ENCODE results near the gene AVL9.
A peak's percentile ranks its signal among the peaks of the same experiment; 100 is the strongest.
"Not testable (repeated sequence)": the region's sequence is repeated elsewhere in the genome, so short reads cannot be mapped to it uniquely, and the experiment has no call there.

AVL9 gene

DNA sequence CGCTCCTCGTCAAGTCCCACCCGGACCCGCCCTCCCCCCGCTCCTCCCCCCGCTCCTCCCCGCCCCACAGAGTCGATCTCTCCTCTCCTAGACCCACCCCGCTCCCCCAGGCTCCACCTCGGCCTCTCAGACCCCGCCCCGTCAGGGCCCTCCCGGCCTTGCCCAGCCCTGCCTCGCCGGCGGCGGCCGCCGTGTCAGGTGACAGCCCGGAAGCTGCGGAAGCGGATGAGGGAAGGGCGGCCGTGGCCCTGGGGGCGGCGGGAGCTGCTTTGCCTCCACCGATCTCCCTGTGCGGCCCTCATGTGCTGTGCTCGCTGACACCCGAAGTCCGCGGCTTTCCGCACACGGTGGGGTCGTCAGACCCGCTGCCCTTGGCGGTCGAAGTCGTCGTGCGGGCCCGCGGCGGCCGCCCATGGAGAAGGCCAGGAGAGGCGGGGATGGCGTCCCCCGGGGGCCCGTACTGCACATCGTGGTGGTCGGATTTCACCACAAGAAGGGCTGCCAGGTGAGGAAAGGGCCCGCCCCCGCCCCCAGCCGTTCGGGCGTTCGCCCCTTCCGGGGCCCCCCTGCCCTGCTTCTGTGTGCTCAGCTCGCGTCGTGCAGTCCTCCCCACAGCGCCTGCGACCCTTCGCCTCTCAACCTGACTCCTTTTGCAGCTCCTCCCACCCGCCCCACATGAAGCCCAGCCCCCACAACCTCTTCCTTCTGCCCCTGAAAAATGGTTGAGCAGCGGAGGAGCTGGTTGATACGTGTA is at the start of gene AVL9:
AVL9 (plus strand) TSS at position 192 of the 754 bp plus-strand sequence; CDS start at position 413, 221 bp downstream.
- DNase-seq (ENCODE audit: low spot score), result peak; percentile 98

DNA sequence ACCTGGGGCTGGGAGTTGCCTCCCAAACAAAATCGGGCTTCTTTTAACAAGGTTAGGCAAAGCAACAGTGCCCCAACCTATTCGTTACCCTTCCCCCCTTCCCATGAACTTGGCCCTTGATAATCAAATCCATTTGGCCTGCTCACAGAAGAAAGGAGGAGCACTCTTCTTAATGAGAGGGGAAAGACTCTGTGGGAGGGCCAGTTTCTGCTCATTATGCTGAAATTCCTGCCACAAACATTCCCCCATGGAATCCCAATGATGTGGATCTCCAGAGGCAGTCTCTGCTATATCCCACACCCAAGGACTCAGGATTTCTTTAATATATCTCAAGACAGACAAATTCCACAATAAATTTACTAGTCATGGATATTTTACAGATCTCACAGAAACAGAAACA is 48.1 kb upstream of the AVL9 start:
- no peak for DNase-seq (ENCODE audit: low spot score)

DNA sequence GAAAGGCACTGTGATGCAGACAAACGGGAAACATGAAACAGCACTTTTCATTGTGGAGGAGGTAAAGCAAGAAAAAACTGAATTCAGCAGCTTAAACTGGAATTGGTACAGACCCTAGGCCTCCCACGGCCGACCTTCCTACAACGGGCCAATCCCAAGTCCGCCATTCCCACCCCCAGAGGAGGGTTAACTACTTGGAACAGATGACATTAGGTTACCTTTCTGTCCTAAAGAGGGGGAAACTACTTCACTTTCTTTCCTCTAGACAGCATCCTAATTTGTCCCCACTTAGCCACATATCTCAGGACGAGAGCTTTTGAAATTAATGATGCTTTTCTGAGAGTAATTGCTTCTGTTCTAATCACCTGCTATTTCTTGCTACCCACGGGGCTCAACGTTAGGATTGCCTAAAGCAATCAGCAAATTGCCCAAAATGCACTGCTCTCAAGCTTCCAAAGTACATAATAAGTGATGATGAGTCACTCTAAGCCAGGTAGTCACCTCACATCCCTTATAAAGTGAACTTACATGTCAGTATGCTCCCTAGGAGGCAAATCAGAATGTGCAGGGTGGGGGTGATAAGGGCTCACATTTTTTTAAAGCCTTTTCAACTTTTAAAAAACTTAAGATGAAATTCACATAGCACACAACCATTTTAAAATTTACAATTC is 41.8 kb upstream of the AVL9 start:
- DNase-seq (ENCODE audit: low spot score), result no peak

DNA sequence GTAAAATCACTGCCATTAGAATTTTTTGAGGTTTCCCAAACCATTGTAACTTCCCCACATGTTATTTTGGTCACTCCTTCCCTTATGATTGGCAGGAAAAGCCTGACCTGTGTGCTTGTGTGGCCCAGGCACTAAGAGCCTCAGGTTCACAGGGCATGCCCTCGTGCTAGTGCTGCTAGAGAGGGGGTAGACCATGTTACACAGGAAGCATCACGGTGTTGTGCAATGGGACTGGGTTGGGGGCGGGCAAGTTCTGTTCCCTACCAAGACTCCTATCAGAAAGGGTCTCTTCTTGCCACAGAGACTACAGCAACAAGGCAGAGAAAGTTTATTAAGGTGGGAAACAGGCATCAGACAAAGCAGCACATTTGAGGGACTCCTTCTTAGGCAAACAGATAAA is 37.3 kb upstream of the AVL9 start:
- no peak for DNase-seq (ENCODE audit: low spot score)

DNA sequence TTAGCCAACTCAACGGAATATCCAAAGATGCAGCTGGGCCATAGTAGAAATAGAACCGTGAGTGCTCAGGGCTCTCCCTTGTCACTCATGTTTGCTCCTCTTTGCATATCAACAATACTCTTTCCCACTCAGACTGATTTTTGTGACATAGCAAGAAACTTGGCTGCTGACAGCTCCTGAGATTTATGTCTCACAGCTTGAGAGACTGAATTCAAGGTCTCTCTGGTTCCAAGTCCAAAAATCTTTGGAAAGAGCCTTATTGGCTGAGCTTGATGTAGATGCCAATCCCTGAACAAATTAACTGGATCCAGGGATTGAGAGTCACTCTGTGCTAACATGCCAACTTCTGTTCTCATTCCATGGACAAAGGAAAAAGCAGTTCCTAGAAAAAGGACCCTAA is 35.5 kb upstream of the AVL9 start:
- no peak for DNase-seq (ENCODE audit: low spot score)

DNA sequence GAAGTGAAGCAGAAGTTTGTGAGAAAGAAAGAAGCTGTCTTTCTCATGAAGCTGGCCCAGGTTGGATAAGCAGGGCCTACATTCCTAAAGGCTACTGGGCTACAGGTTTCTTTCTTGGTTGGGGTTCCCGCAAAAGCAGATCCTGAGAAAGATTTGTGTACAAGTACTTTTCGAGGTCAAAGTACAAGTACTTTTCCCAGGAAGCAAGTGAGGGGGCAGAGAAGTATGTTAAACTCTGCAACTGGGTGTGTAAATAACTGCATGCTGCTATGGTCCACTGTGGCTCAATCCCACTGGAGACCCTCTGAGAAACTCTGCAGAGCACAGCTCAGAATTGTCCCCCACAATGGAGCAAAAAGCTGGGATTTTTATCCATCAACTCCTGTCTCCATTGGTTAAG is 33.8 kb upstream of the AVL9 start:
- DNase-seq (ENCODE audit: low spot score), result no peak

DNA sequence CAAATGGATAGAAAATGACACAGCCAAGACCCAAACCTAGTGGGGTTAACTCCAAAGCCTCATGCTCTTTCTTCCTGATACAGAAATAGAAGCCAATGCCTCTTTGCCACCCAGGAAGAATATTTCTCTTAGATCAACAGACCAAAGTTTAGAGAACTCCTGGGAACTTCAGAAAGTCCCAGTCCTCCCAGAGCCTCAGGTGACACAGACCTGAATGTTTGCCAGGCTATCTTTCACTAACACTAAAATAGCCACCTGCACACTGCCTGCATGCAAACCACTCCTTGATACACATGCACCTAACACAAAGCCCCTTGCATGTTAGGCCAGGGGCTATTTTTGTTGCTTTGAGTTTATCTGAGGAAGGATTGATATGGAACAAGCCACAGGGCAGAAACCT is 32.8 kb upstream of the AVL9 start:
- DNase-seq (ENCODE audit: low spot score), result no peak

DNA sequence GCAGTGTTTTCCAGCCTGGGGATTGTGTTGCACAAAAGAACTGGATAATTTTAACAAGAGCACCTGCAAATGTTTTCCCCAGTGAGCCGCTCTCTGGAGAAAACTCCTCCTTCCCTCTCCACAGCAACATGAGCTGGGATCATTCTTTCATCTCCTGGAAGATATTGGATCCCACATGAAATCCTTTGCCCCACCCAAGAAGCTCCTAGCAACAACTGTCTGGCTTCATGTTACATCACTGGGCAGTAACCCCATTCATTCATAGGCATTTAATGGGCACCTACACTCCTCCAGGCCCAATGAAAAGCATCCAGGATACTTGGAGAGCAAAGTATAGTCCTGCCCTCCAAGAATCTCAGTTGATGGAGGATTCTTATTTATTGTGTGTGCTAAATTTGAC is 32.3 kb upstream of the AVL9 start:
- no peak for DNase-seq (ENCODE audit: low spot score)

DNA sequence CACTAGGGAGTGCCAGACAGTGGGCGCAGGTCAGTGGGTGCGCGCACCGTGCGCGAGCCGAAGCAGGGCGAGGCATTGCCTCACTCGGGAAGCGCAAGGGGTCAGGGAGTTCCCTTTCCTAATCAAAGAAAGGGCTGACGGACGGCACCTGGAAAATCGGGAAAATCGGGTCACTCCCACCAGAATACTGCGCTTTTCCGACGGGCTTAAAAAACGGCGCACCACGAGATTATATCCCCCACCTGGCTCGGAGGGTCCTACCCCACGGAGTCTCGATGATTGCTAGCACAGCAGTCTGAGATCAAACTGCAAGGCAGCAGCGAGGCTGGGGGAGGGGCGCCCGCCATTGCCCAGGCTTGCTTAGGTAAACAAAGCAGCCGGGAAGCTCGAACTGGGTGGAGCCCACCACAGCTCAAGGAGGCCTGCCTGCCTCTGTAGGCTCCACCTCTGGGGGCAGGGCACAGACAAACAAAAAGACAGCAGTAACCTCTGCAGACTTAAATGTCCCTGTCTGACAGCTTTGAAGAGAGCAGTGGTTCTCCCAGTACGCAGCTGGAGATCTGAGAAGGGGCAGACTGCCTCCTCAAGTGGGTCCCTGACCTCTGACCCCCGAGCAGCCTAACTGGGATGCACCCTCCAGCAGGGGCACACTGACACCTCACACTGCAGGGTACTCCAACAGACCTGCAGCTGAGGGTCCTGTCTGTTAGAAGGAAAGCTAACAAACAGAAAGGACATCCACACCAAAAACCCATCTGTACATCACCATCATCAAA is 30.5 kb upstream of the AVL9 start:
- DNase-seq (ENCODE audit: low spot score), result not testable (repeated sequence)

DNA sequence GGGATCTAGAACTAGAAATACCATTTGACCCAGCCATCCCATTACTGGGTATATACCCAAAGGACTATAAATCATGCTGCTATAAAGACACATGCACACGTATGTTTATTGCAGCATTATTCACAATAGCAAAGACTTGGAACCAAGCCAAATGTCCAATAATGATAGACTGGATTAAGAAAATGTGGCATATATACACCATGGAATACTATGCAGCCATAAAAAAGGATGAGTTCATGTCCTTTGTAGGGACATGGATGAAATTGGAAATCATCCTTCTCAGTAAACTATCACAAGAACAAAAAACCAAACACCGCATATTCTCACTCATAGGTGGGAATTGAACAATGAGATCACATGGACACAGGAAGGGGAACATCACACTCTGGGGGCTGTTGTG is 25.3 kb upstream of the AVL9 start:
- DNase-seq (ENCODE audit: low spot score), result not testable (repeated sequence)

DNA sequence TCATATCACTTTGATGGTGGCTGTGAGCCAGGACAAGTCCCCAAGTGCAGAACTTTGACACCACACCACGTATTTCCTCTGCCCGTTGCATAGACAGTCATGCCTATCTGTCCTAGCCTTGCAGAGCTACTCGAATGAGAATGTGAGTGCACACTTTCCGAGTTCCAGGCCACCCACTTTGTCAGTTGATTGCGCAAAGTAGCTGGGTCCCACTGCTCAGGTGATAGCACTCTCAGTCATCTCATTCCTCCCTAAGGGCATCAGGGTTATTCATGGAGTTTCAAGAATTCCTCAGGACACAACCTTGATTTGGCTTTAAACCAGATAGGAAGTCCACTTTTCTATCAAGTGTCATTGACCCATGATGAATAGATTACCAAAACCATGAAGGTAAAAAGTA is 24.4 kb upstream of the AVL9 start:
- DNase-seq (ENCODE audit: low spot score), result no peak

DNA sequence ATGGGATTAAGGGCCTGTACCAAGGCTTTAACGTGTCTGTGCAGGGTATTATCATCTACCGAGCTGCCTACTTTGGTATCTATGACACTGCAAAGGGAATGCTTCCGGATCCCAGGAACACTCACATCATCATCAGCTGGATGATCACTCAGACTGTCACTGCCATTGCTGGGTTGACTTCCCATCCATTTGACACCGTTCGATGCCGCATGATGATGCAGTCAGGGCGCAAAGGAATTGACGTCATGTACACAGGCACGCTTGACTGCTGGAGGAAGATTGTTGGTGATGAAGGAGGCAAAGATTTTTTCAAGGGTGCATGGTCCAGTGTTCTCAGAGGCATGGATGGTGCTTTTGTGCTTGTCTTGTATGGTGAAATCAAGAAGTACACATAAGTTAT is 23.3 kb upstream of the AVL9 start:
- DNase-seq (ENCODE audit: low spot score), result no peak

DNA sequence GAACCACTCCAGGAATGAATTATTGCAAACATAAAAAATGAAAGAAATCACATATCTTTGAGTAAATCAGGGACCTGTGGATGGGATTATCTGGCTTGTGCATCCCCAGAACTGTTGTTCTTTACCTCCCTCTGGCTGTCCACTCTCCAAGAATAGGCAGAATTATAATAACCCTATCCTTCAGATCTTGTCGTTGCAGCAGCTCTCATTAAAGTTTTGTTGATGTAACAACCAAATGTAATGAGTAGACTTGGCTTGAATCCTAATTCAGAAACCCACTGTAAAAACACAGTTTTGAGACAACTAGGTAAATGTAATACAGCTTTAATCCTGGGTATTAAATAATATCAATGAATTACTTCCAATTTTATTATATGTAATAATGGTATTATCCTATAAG is 21.3 kb upstream of the AVL9 start:
- no peak for DNase-seq (ENCODE audit: low spot score)

DNA sequence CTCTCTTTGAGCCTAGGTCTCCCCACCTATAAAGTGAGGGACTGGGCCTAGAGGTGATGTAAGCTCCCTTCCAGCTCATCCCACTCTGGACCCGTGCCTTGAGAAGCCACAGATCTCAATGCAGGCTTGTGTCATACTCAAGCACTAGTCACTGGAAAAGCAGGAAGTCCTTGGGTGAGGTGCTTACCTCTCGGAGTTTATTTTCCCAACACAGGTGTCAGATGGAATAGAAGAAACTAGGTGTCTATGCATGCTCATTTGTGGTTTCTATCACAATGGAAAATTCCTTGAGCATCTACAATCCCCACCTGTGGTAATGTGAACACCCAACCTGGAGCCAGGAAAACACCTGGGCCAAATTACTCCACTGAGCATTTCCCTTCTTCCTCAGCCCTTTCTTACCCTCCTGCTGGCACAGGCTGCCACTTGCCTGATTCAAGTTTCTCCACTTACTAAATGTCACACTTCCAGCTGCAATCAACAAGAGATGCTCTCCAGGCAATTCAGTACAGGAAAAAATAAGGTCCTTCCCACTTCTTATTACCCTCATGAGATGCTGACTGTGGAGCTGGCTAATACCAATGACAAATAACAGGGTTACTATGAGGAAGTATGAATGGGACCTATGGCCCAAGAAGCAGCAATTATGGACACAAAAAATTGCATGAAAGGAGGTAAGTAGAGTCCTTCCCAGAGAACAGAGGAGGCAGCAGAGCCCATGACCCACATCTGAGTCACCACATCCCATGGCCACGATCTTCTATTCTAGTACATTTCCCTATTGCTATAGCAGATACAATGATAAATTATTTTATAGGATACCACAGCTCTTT is 18.3 kb upstream of the AVL9 start:
- no peak for DNase-seq (ENCODE audit: low spot score)

DNA sequence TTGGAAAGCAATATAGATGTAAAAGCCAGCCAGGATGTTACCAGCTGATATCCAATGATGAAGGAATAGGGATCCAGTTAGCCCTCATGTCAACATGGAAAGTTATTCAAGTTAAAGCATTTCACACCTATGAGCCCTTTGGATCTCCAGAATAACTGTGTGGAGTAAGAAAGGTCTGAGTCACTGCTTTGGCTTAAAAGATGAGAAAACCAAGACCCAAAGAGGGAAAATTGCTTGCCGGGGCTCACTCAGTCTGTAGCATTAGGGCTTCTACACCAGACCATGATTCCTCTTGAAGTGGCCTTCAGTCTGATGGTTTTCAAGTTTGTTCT is 17.7 kb upstream of the AVL9 start:
- DNase-seq (ENCODE audit: low spot score), result no peak

DNA sequence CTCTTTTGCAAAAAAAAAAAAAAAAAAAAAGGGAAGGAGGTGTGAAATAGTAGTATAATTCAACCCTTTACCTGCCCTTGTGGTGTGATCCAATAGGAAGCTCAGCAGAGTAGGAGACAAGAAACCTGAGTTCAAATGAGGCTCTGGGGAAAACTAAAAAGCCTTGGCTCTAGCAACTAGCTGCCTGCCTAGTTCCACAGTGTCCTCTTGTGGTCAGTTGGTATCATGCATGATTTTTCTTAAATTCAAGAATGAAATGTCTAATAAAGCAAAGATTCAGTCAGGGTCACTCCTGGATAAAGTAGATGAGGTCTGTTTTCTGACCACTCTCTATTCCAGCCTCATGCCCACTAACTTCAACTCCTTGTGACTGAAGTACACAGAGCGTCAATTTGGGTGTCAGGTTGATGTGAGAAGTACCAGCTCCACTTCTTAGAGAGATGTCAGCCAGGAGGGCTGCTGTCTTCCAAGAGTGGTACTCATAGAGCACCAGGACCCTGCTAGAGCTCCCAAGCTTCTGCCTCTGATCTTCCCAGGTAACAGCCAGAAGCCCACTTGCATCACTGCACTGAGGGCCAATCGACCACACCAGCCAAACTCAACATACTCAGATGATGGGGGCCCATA is 15.6 kb upstream of the AVL9 start:
- no peak for DNase-seq (ENCODE audit: low spot score)

DNA sequence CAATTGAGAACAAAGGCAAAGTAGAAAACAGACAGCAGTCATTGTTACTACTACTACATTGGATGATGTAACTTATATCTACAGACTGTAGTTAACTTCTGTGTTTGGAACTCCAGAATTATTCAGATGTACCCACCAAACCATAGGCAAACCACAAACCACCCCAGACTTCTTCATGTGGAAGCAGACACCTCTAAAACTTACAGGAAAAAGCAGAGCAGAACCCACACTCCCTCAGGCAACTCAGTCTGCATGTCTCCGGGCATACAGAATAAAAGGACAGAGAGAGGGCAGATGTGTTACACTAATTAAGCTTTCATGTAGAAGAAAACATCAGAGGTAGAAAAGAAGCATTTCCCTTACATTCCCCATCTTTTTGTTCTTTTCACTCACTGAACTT is 14.1 kb upstream of the AVL9 start:
- DNase-seq (ENCODE audit: low spot score), result no peak

DNA sequence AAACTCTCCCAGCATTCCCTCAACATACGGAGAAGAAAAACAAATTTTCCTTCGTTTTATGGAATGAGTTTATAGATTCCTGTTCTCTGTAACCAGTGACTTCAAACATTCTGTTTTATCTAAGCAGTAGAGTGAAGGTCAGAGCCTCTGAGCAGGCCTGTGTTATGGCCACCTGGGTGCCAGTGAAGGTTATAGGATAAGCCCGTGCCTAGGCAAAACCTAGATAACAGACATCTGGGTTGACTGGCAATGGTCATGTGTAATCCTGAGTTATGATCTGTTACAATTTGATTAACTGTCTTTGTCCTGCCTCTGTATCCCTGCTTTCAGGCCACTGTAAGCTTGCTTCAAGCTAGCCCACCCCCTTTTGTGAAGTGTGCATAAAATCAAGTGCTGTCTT is 13.4 kb upstream of the AVL9 start:
- no peak for DNase-seq (ENCODE audit: low spot score)

DNA sequence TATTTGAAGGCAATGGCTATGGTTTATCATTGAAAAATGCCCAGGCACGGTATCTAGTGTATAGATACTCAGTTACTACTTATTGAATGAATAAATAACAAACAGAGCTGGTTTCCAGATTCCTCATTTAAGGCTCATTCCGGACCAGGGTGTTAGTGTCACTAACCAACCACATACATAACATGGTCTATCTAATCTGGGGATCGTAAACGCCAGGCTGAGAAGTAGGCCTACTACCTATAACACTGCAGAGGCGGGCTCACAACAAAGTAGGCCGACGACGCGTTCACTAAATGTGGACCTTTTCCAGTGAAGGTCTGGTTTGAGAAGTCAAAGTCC is 5.5 kb upstream of the AVL9 start:
- DNase-seq (ENCODE audit: low spot score), result no peak

DNA sequence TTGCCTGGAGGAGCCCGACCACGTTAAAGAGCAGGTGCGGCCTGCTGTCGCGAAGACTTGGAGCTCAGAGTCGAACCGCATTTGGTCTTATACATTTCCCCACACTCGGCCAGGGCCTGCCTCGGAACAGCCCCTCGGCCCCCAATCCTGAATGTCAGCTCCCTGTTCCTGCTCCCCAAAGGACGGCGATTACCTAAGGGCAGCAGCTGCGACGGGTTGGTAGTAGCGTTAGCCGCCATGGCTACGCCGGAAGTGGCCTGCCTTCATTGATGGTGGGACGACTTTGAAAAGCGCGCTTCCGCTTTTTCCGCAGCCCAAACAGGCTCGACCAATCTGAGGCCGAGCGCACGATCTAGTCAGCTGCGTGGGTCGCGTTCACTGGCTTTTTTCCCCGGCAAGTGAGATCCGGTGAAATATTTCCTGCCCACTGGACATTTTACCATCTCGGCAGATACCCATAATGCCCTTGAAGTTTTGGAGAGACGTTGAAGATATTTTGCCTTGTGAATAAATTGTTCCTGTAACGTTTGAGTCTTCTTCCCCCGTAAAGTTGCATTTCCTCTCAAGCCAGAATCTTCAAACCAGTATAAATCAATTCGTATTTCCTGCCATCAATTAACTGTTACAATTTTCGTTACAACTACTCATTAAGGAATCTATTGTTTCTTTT is 5.0 kb upstream of the AVL9 start, which contains the start of gene LSM5:
LSM5 (minus strand) TSS at position 254 of the 670 bp plus-strand sequence; CDS start at position 239, 15 bp downstream.
- DNase-seq (ENCODE audit: low spot score), result peak; percentile 93

DNA sequence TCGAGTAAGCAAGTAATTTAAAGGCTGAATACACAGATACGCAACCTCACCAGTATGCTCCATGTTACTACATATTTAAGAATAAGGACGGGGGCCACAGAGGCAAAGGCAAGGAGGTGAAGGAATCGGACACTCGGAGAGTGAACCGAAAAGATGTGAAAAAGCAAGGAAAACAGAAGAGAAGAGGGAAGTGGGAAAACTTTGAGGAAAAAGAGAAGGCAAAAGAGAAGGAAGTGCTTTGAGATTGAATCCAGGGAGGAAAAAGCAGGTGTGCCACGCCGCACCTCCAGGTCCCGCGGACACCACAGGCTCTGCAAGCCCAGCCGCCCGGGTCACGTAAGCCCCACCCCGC is 367 bp upstream of the AVL9 start:
- DNase-seq (ENCODE audit: low spot score), result no peak

All from left forelimb (tissue), 1 donor.